GM19372 (cell line): Measurements from ENCODE around the gene FGF18.
"Not testable (repeated sequence)": the region's sequence is repeated elsewhere in the genome, so short reads cannot be mapped to it uniquely, and the experiment has no call there.

Source experiments
- ATAC-seq: cut with Tn5 transposase; IDR thresholded peaks from one replicate; pipeline ENCODE4 v1.9.1; 2021; ENCODE audit warnings: mild to moderate bottlenecking, low read depth, moderate library complexity; ENCODE audit not compliant: unreplicated experiment

Gene FGF18

DNA sequence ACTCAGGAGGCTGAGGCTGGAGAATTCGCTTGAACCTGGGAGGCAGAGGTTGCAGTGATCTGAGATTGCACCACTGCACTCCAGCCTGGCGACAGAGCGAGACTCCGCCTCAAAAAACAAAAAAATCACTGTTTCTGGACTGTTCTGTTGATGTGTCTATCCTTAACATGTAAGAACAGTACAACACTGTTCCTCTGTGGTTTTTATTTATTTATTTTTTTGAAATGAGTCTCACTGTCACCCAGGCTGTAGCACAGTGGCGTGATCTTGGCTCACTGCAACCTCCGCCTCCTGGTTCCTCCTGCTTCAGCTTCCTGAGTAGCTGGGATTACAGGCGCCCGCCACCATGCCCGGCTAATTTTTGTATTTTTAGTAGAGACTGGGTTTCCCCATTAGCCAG lies 20.8 kb upstream of the FGF18 start:
- not testable (repeated sequence) for ATAC-seq

DNA sequence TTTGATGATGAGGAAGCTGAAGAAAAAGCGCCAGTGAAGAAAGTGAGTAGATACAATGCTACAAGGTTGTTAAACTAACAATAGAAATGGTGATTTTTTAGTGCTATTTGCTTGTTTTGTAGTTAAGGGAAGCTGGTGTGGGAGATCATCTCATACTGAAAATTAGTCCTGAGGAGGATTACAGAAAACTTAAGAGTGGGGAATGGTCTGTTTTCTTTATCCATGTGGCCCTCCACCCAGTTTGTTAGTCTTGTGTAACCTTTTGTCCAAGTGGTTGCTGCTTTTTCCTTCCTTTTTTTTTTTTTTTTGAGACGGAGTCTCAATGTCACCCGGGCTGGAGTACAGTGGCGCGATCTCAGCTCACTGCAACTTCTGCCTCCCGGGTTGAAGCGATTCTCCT lies 19.3 kb upstream of the FGF18 start:
- ATAC-seq: no peak

DNA sequence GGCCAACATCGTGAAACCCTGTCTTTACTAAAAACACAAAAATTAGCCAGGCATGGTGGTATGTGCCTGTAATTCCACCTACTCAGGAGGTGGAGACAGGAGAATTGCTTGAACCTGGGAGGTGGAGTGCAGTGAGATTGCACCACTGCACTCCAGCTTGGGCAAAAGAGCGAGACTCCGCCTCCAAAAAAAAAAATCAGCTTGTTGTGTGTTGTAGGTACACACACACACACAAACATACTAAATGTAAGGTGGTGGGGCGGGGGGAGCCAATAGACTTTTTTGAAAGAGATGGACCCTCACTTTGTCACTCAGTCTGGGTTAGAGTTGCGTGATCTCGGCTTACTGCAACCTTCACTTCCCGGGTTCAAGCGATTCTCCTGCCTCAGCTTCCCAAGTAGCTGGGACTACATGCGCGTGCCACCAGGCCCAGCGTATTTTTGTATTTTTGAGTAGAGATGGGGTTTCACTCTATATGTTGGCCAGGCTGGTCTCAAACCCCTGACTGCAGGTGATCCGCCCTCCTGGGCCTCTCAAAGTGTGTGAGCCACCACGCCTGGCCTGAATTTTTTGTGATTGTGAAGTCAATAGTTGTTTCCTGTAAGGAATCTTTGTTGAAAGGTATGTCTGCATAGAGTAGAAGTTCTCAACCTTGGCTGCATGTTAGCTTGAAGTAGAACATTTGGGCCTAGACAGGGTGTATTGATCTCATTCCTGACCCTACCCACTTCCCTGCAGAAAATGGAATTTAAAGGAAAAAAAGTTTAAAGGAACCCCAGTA lies 18.1 kb upstream of the FGF18 start:
- no peak for ATAC-seq

DNA sequence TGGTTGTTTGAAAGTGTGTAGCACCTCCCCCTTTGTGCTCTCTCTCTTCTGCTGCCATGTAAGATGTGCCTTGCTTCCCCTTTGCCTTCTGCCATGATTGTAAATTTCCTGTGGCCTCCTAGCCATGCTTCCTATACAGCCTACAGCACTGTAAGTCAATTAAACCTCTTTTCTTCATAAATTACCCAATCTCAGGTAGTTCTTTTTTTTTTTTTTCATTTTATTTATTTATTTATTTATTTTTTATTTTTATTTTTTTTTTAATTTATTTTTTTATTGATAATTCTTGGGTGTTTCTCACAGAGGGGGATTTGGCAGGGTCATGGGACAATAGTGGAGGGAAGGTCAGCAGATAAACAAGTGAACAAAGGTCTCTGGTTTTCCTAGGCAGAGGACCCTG lies 16.7 kb upstream of the FGF18 start:
- not testable (repeated sequence) for ATAC-seq

DNA sequence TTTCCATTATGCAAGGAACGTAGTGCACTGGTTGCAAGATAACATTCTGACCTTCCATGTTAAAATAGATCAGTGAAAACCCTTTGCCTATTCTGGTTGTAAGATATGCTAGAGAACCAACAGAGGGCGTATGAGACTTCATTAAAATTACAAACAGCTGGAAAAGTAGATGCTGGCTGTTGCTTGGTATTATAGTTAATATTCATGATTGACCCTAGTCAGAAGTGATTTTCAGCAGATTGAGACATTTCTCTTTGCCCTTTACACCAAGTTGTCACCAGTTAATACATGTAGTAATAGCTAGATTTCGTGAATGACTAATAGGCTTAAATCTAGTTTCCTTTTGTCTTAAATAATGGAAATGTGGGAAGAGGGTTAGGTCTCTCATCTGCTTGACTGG lies 13.8 kb upstream of the FGF18 start:
- no peak for ATAC-seq

DNA sequence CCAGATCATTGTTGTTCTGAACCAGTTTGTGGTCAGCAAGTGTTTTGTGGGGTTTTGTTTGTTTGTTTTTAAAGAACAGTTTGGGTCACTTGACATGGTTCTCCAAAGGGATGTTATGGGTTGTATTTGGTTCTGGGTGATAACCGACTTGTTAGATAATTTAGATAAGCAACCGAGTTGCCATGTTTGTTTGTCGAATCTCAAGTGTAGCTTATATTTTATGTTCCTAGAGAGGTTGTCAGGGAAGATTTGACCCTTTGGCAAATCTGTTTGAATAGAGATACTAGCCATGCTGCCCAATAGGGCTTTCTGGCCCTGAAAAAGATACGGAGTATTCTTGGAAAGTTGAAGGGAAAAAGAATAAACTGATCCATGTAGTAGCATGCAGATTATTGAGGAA lies 12.2 kb upstream of the FGF18 start:
- no peak for ATAC-seq

DNA sequence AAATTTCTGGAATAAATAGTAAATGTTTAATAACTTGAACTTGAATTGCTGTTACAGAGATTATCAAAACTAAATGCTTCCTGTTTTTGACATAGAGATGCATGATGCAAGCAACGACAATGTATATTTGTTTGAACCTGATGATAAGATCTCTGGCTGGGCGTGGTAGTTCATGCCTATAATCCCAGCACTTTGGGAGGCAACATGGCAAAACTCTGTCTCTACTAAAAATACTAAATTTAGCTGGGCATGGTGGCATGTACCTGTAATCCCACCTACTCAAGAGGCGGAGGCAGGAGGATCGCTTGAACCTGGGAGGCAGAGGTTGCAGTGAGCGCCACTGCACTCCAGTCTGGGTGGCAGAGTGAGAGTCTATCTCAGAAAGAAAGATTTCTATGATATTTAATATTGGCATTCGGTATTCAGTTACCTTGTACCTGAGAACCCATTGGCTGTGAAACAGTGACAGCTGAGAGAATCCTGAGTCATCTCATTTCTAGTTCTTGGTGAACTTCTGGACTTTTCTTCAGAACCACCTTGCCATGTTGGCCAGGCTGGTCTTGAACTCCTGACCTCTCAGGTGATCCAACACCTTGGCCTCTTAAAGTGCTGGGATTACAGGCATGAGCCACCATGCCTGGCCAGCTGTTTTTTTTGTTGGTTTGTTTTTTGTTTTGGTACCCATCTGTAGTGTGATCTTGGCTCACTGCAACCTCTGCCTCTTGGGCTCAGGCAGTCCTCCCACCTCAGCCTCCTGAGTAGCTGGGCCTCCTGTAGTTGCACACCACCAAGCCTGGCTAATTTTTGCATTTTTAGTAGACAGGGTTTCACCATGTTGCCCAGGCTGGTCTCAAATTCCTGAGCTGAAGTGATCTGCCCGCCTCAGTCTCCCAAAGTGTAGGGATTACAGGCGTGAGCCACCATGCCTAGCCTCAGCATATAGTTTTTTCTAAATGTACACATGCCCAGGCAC lies 10.0 kb upstream of the FGF18 start:
- ATAC-seq: no peak

DNA sequence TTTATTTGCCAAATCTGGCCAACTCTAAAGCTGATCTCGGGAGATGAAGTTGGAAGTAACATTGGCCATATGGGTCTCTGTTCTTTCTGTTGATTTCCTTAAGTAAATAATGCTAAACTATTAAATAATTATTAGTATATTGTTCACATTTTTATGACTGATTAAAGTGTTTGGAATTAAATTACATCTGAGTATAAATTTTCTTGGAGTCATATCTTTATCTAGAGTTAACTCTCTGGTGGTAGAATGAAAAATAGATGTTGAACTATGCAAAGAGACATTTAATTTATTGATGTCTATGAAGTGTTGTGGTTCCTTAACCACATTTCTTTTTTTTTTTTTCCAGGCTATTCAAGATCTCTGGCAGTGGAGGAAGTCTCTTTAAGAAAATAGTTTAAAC lies 9.3 kb upstream of the FGF18 start:
- no peak for ATAC-seq

DNA sequence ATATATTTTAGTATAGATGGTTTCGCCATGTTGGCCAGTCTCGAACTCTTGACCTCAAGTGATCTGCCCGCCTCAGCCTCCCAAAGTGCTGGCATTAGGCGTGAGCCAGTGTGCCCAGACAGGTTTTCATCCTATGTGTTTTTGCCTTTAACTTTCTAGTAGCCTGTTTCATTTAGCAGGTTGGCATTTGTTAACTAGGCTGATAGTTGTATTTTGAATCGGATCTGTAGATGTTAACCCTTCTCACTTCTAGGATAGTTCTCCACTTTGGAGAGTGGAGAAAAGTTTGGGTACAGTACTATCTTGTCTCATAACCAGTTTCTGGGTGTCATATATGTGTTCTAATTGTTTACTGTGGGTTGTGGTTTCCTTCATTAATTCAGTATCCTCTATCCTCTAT lies 7.3 kb upstream of the FGF18 start:
- no peak for ATAC-seq

DNA sequence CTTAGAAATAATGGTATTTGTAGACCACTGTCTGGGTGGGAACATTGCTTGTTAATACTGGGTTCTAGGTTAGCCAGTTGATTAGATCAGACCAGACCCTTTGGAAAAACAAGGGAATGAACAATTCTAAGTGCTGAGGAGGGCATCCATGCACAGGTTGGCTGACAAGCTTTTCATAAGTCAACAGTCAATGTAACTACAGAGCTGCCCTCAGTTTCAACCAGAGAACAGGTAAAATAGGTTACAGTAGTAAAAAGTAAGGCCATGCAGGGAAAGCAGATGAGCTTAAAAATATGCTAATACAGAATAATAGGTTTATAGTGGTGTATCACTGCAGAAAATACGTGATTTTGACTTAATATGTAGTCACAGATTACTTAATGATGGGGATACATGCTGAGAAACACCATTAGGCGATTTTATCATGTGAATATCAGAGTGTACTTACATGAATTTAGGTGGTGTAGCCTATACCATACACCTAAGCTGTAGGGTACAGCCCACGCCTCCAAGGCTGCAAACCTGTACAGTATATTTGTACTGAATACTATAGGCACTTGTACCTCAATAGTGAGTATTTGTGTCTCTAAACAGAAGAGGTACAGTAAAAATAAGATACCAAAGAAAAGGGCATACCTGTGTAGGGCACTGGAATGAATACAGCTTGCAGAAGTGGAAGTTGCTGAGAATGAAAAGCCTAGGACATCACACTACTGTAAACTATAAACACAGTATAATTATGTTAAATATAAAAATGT lies 6.1 kb upstream of the FGF18 start:
- ATAC-seq: no peak

DNA sequence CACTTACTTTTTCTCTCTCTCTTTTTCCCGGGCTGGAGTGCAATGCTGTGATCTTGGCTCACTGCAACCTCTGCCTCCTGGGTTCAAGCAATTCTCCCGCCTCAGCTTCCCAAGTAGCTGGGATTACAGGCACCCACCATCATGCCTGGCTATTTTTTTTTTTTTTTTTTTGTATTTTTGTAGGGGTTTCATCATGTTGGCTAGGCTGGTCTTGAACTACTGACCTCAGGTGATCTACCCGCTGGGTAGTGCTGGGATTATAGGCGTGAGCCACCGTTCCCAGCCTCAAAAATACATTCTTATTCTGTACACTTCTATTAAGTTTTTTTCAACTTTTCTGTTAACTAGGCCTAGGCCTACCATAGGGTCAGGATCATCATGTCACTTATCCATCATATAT lies 5.5 kb upstream of the FGF18 start:
- not testable (repeated sequence) for ATAC-seq

DNA sequence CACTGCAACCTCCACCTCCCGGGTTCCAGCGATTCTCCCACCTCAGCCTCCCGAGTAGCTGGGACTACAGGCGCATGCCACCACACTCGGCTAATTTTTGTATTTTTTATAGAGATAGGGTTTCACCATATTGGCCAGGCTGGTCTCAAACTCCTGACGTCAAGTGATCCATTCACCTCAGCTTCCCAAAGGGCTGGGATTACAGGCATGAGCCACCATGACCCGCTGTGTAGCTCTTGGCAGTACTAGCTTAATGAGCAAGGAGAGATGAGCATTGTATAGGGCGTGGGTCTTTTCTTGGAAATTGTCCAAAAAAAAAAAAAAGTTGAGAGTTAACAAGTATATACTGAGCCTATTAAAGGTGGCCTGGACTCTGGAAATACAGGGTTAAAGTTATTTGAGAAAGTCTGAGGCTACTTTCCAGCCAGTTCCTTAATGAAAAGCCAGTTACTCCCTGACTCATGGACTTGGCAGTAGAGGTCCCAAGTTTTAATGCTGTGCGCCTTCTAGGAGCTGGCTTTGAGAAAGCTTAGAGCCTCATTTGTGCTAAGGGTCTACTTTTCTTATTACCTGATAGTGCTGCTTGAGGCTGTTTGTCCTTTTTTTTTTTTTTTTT lies 4.2 kb upstream of the FGF18 start:
- ATAC-seq: no peak

DNA sequence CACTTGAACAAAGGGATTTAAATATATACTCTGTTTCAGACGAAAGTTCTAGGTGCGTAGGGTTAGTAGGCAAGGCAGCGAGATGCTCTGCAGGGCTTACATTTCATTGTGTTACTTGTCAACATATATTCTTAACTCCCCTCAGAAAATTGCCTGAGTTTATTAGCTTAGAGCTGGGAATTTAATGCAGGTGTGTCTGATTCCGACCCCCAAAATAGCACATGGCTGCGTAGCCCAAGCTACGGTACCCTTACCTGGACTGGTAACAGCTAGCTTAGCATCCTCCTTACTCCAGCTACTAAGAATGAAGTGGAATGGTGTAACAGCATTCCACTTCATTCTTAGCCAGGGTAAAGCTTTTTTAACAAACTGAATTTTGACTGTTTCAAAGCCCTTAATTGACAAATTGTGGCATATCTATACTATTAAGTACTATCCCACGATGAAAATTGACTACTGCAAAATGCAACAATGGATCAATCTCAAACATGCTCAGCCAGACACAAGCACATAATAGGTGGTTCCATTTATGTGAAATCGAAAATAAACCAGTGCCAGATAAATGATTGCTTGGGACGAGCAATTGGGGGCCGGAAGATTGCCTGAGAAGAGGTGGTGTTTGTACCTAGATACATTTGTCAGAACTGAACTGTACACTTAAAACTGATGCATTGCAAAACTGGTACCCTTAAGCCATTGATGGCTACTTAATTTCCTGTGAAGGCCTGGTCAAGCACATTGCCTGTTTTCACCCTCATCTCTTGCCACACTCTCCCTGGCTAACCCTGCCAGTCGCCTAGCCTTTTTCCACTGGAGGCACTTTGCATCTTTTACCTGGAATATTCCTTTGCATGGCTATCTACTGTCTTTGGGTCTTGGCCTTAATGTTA lies 3.0 kb upstream of the FGF18 start:
- no peak for ATAC-seq

DNA sequence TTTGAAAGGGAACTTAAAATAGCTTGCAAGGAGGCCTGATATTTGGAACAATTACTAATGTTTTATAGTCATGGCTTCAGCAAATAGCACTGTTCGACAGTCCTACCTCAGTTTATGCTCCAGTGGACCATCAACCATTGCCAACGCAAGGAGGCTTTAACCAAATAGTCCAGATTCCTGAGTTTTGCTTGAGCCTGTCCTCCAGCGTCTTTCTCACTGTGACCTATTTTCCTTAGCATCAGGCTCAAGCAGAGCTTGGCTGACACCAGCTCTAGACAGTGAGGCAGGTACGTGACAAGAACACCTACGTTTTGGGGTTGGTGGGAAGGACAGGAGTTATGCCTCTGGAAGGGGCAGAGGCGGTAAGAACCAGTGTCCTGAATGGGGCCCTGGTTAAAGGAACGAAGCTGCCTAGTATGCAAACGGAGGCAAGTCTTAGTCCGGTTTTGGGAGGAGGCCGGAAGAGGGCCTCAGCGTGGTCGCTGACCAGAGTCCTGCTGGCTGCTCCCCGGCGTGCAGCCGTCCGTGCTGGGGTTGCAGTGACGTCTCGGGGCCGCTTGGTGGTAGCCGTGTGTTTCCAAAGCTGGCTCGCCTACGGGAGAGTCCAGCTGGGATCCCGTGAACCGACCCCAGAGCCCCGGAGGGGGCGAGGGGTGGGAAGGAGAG lies 998 bp upstream of the FGF18 start:
- peak; percentile 54 for ATAC-seq

DNA sequence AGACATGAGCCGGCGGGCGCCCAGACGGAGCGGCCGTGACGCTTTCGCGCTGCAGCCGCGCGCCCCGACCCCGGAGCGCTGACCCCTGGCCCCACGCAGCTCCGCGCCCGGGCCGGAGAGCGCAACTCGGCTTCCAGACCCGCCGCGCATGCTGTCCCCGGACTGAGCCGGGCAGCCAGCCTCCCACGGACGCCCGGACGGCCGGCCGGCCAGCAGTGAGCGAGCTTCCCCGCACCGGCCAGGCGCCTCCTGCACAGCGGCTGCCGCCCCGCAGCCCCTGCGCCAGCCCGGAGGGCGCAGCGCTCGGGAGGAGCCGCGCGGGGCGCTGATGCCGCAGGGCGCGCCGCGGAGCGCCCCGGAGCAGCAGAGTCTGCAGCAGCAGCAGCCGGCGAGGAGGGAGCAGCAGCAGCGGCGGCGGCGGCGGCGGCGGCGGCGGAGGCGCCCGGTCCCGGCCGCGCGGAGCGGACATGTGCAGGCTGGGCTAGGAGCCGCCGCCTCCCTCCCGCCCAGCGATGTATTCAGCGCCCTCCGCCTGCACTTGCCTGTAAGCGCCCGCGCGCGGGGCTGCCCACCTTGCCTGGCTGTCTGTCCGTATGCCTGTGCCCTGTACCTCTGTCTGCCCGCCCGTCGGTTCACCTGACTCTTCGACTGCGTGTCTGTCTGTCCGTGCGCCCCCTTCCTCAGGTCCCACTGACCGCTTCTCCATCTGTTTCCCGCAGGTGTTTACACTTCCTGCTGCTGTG lies 412 bp downstream of the FGF18 start:
- ATAC-seq: peak; percentile 29

DNA sequence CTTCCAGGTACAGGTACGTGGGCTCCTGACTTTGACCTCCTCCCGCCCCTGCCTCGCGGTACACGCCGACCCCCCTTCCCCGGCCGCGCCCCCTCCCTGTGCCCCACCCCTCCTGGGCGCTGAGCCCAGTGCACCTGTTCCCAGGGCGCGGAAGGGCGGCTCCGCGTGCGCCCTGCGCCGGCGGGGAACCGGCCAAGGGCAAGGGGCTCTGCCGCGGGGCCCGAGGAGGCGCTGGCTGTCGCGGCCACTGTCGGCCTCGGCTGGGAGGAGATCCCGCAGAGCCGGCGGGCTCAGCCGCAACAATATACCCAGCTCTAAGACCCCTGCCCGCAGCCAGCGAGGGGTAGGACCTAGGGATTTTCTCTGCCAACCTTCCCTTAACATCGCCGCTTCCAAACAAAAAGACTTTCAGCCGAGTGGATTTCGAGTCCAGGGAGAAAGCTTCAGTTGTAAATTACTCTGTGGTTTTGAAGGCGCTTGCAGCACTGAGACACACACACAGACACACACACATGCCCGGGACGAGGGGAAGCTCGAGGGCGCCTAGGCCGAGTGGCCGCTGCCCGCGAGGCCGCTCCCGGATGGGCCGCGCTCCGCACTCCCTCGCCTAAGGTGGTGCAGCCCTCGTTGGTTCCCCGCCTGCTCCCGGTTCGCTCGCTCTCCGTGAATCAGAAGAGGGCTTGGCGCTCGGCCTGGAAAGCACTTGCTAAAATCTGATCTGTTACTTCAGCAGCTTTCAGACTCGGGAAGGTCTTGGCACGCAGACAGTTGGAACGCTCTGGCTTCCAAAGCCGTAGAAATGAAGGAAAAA lies 1.2 kb downstream of the FGF18 start:
- no peak for ATAC-seq
